GM12865 (cell line): ENCODE data around the gene TK1.
"Not testable (repeated sequence)": the region's sequence is repeated elsewhere in the genome, so short reads cannot be mapped to it uniquely, and the experiment has no call there.

Experiments
- DNase-seq: peaks from one replicate; pipeline ENCODE4 v3.0.0; 2010; ENCODE audit warnings: low read depth
- H3K4me3 ChIP-seq: 2 replicates; pipeline ENCODE4 v1.5.1; 2011; ENCODE audit warnings: mild to moderate bottlenecking, low read depth, low read length, control low read depth
- TF ChIP-seq, protein P1 (sequence below): IDR thresholded peaks from 2 replicates; pipeline ENCODE4 v1.5.1; 2011; ENCODE audit warnings: low read length, control low read depth, low read depth, inconsistent platforms; ENCODE audit not compliant: insufficient read depth; ENCODE audit errors: missing control alignments

The TK1 gene, protein sequence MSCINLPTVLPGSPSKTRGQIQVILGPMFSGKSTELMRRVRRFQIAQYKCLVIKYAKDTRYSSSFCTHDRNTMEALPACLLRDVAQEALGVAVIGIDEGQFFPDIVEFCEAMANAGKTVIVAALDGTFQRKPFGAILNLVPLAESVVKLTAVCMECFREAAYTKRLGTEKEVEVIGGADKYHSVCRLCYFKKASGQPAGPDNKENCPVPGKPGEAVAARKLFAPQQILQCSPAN

DNA sequence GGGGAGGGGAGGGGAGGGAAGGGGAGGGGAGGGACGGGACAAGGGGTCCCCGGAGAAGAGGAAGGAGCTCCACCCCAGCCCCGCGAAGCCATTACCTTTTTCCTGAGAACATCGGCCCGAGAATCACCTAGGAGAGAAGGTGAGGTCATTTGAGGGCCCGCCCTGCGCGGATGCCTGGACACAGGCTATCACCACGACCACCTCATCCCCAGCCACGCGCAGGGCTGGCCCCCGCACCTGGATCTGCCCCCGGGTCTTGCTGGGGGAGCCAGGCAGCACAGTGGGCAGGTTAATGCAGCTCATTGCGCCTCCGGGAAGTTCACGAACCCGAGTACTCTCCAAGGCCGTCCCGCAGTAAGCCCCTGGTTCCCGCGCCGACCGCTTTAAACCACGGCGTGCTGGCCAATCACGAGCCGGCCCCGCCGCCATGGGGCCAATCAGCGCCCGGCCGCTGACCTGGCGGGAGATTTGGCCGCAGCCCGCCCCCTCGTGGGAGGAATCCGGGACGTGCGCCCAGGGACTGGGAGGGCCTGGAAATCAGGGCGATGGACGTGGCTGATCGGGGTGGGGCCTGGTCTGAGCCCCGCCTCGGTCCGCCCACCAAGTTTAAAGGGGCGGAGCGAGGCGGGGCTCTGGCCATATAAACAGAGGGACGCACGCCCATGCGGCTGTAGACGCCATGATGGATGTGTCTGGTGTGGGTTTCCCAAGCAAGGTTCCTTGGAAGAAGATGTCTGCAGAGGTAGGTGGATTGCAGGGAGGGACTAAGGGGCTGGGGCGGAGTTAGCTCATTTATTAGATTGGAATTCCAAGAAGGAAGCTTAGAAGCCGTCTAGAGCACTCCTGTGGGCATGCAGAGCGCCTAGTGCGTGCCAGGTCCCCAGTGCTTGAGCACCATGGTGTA, at the start of gene TK1, which contains the start of gene AFMID:
TK1 (minus strand) TSS at position 361 of the 904 bp plus-strand sequence; CDS start at position 303, 58 bp downstream.
AFMID (plus strand) TSS at position 671 of the 904 bp plus-strand sequence; CDS start at position 680, 9 bp downstream.
- peak within 1 kb of the TSS; percentile 94 for H3K4me3 ChIP-seq
- peak; percentile 99 for DNase-seq
- TF ChIP-seq, protein P1, sequence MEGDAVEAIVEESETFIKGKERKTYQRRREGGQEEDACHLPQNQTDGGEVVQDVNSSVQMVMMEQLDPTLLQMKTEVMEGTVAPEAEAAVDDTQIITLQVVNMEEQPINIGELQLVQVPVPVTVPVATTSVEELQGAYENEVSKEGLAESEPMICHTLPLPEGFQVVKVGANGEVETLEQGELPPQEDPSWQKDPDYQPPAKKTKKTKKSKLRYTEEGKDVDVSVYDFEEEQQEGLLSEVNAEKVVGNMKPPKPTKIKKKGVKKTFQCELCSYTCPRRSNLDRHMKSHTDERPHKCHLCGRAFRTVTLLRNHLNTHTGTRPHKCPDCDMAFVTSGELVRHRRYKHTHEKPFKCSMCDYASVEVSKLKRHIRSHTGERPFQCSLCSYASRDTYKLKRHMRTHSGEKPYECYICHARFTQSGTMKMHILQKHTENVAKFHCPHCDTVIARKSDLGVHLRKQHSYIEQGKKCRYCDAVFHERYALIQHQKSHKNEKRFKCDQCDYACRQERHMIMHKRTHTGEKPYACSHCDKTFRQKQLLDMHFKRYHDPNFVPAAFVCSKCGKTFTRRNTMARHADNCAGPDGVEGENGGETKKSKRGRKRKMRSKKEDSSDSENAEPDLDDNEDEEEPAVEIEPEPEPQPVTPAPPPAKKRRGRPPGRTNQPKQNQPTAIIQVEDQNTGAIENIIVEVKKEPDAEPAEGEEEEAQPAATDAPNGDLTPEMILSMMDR, result peak; percentile 26

DNA sequence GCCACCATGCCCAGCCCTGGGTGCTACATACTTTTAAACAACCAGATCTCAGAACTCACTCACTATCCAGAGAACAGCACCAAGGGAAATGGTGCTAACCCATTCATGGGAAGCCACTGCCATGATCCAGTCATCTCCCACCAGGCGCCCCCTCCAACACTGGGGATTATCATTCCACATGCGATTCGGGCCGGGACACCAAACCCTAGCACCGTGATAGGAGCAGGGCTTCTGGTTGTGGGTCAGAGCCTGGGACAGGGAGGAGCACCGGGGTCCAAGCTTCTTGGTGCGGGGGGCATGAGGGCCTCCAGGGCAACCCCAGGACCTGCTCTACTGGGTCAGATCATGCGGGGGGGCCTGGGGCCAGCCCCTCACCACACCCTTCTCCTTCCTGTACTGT, 49.0 kb upstream of the TK1 start:
- TF ChIP-seq, protein P1, result no peak

DNA sequence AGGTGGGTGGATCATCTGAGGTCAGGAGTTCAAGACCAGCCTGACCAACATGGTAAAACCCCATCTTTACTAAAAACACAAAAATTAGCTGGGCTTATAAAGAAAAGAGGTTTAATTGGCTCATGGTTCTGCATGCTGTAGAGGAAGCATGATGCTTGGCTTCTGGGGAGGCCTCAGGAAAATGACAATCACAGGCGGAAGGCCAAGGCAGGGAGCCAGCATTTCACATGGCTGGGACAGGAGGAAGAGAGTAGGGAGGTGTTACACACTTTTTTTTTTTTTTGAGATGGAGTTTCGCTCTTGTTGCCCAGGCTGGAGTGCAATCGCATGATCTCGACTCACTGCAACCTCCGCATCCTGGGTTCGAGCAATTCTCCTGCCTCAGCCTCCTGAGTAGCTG, 48.2 kb upstream of the TK1 start:
- not testable (repeated sequence) for H3K4me3 ChIP-seq, DNase-seq

More for the DNA sequence above, 49.0 kb upstream of the TK1 start:
- no peak overlapping the region for H3K4me3 ChIP-seq
- no peak for DNase-seq

DNA sequence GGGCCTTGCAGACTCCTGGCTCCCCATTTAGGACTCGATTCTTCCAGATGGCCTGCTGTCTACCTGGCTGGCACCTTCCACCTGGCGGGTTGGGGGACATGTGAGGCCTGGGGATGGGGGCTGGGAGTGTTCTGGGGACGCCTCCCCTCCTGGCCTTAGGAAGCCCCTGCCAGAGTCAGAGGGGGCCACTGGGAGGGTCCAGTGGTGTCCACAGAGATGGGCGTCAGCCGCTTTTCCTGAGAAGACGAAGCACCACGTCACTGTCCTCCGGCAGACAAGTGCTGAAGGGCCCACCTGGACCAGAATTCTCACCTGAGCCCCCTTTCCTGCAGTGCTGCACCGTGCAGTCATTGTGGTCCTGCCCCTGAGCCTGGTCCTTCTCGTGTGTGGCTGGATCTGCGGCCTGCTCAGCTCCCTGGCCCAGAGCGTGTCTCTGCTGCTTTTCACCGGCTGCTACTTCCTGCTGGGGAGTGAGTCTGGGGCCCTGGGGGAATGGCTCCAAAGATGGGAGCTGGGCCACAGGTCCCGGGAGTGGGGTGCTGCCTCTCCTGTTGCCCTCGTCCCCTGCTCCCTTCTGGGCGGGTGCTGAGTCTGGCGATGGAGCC, 47.5 kb upstream of the TK1 start:
- H3K4me3 ChIP-seq, result no peak overlapping the region
- TF ChIP-seq, protein P1, result no peak
- DNase-seq, result no peak

DNA sequence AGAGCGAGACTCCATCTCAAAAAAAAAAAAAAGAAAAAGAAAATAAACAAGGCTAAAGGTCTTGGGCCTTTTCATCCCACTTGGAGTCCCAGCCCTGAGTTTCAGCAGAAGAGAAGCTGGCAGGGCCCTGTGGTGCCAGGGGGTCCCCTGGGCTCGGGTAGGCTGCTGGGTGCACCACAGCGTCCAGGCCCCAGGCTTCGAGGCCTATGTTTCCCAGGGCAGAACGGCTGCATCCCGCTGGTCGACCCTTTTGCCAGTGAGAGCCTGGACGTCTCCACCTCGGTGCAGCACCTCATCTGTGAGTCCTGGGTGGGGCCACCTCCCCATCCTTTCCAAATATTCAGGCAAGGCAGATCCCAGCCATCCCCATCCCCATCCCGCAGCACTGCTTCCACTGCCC, 46.8 kb upstream of the TK1 start:
- TF ChIP-seq, protein P1, result no peak
- H3K4me3 ChIP-seq, result no peak overlapping the region
- DNase-seq, result no peak

GRCh38 chr17:78232859-78233173, 46.0 kb upstream of the TK1 start:
- no peak for DNase-seq
- no peak overlapping the region for H3K4me3 ChIP-seq
- TF ChIP-seq, protein P1, result no peak
